Skin epidermis (tissue), 12 donors: ENCODE measurements around the gene CTU1.

Experiments used
- H3K27ac ChIP-seq, 21 experiments: fragments of 200-600 bp; sonication (generic) in 11 of 21; one replicate each; pipeline ENCODE4 v1.5.0; 2020; ENCODE audit warnings: mild to moderate bottlenecking in 3 of 21, inconsistent platforms in 2 of 21, moderate library complexity in 2 of 21
- H3K4me3 ChIP-seq, 7 experiments: fragments of 200-600 bp; sonication (generic) in 2 of 7; one replicate each; pipeline ENCODE4 v1.5.0; 2020; ENCODE audit warnings: inconsistent platforms in 2 of 7, mild to moderate bottlenecking in 2 of 7, moderate library complexity in 1 of 7

The CTU1 gene

GRCh38 chr19:51091895-51092873 is 16.0 kb downstream of the CTU1 start:
- Histone ChIP-seq H3K4me3 (no peak overlapping the region), H3K27ac (peak overlapping the region in 5 of 21 experiments; percentile 10 to 72 (median 26))

- H3K4me3 ChIP-seq = no peak overlapping the region
- peak overlapping the region in 1 of 21 experiments; percentile 16 for H3K27ac ChIP-seq
These were observed 17.1 kb downstream of the CTU1 start for GRCh38 chr19:51091126-51091525.

GRCh38 chr19:51090471-51090870 is 17.7 kb downstream of the CTU1 start:
- Histone ChIP-seq H3K27ac (peak overlapping the region in 1 of 21 experiments; percentile 16), H3K4me3 (no peak overlapping the region)

- H3K4me3 ChIP-seq = no peak overlapping the region
- no peak overlapping the region for H3K27ac ChIP-seq
These were observed 18.4 kb downstream of the CTU1 start for GRCh38 chr19:51089786-51090185.

GRCh38 chr19:51086153-51086850 is 21.9 kb downstream of the CTU1 start:
- no peak overlapping the region for H3K27ac ChIP-seq

GRCh38 chr19:51084505-51084904 is 23.7 kb downstream of the CTU1 start:
- Histone ChIP-seq H3K27ac (no peak overlapping the region), H3K4me3 (no peak overlapping the region)

More at GRCh38 chr19:51086153-51086850, 21.9 kb downstream of the CTU1 start:
- no peak overlapping the region for H3K4me3 ChIP-seq

- Histone ChIP-seq H3K4me3 (no peak overlapping the region), H3K27ac (no peak overlapping the region)
These were observed 24.4 kb downstream of the CTU1 start for GRCh38 chr19:51083783-51084182.

- no peak overlapping the region for H3K27ac ChIP-seq
- H3K4me3 ChIP-seq = no peak overlapping the region
These were observed 25.0 kb downstream of the CTU1 start for GRCh38 chr19:51083181-51083580.

GRCh38 chr19:51082611-51083010 is 25.6 kb downstream of the CTU1 start, which contains the start of gene KLK14:
Gene KLK14, minus strand, starts transcription at chr19:51082887. Its CDS starts 273 bp downstream, at chr19:51082614.
- Histone ChIP-seq H3K4me3 (no peak within 1 kb of the TSS), H3K27ac (no peak within 1 kb of the TSS)

- Histone ChIP-seq H3K27ac (no peak overlapping the region), H3K4me3 (no peak overlapping the region)
These were observed 26.7 kb downstream of the CTU1 start for GRCh38 chr19:51081476-51081875.

- H3K4me3 ChIP-seq = no peak overlapping the region
These were observed 28.6 kb downstream of the CTU1 start for GRCh38 chr19:51079481-51080110.

GRCh38 chr19:51078731-51079130 is 29.5 kb downstream of the CTU1 start:
- Histone ChIP-seq H3K4me3 (no peak overlapping the region), H3K27ac (no peak overlapping the region)

More at GRCh38 chr19:51079481-51080110, 28.6 kb downstream of the CTU1 start:
- H3K27ac ChIP-seq = no peak overlapping the region

- Histone ChIP-seq H3K27ac (no peak overlapping the region), H3K4me3 (no peak overlapping the region)
These were observed 30.1 kb downstream of the CTU1 start for GRCh38 chr19:51078104-51078503.

GRCh38 chr19:51076631-51077213 is 31.5 kb downstream of the CTU1 start:
- peak overlapping the region in 3 of 21 experiments; percentile 7 to 51 (median 18) for H3K27ac ChIP-seq
- no peak overlapping the region for H3K4me3 ChIP-seq

- Histone ChIP-seq H3K4me3 (no peak overlapping the region), H3K27ac (peak overlapping the region in 2 of 21 experiments; percentile 6 to 18)
These were observed 32.2 kb downstream of the CTU1 start for GRCh38 chr19:51075998-51076397.

- no peak overlapping the region for H3K4me3 ChIP-seq
These were observed 37.2 kb downstream of the CTU1 start for GRCh38 chr19:51071095-51071405.

GRCh38 chr19:51070334-51071094 is 37.7 kb downstream of the CTU1 start:
- Histone ChIP-seq H3K4me3 (no peak overlapping the region), H3K27ac (no peak overlapping the region)

More at GRCh38 chr19:51071095-51071405, 37.2 kb downstream of the CTU1 start:
- H3K27ac ChIP-seq = no peak overlapping the region

- Histone ChIP-seq H3K27ac (peak overlapping the region in 2 of 21 experiments; percentile 42 to 48), H3K4me3 (no peak overlapping the region)
These were observed 41.6 kb downstream of the CTU1 start for GRCh38 chr19:51066393-51067186.
